NK-92 treated with Interleukin-12 subunit alpha and Interleukin-12 subunit beta, amount 100 ng/mL, for 24 hours (cell line): ENCODE measurements around the gene VAMP4.

ENCODE experiments used
- DNase-seq: peaks from one replicate; lab custom pipeline; 2025; lab: John Stamatoyannopoulos, UW

The VAMP4 gene

GRCh38 chr1:171741872-171742576 lies at the start of gene VAMP4:
Gene VAMP4 (minus strand): TSS chr1:171742065. CDS start chr1:171738414, 3,651 bp downstream.
- DNase-seq = peak; percentile 80

- DNase-seq = no peak
Observed at GRCh38 chr1:171790318-171790717, 48.5 kb upstream of the VAMP4 start.

GRCh38 chr1:171788696-171789095 lies 46.8 kb upstream of the VAMP4 start:
- DNase-seq = no peak

GRCh38 chr1:171787686-171788480 lies 46.0 kb upstream of the VAMP4 start:
- no peak for DNase-seq

- DNase-seq = no peak
Observed at GRCh38 chr1:171786534-171786933, 44.7 kb upstream of the VAMP4 start.

- no peak for DNase-seq
Observed at GRCh38 chr1:171785766-171786165, 43.9 kb upstream of the VAMP4 start.

GRCh38 chr1:171784784-171785183 lies 42.9 kb upstream of the VAMP4 start:
- no peak for DNase-seq

- DNase-seq = no peak
Observed at GRCh38 chr1:171783816-171784530, 42.1 kb upstream of the VAMP4 start.

GRCh38 chr1:171781176-171781875 lies 39.5 kb upstream of the VAMP4 start, which contains the start of gene METTL13:
Gene METTL13 (plus strand): TSS chr1:171781660. CDS start chr1:171781968, 308 bp downstream.
- DNase-seq = peak; percentile 98

- no peak for DNase-seq
Observed at GRCh38 chr1:171780583-171781175, 38.8 kb upstream of the VAMP4 start.

- no peak for DNase-seq
Observed at GRCh38 chr1:171772312-171772711, 30.4 kb upstream of the VAMP4 start.

GRCh38 chr1:171769754-171770153 lies 27.9 kb upstream of the VAMP4 start:
- DNase-seq = no peak

- no peak for DNase-seq
Observed at GRCh38 chr1:171769171-171769570, 27.3 kb upstream of the VAMP4 start.

- no peak for DNase-seq
Observed at GRCh38 chr1:171763764-171764163, 21.9 kb upstream of the VAMP4 start.

GRCh38 chr1:171762143-171762563 lies 20.3 kb upstream of the VAMP4 start:
- DNase-seq = no peak

GRCh38 chr1:171758011-171758410 lies 16.1 kb upstream of the VAMP4 start:
- no peak for DNase-seq

- no peak for DNase-seq
Observed at GRCh38 chr1:171756856-171757255, 15.0 kb upstream of the VAMP4 start.

- no peak for DNase-seq
Observed at GRCh38 chr1:171754971-171755370, 13.1 kb upstream of the VAMP4 start.

- DNase-seq = no peak
Observed at GRCh38 chr1:171754353-171754705, 12.5 kb upstream of the VAMP4 start.

GRCh38 chr1:171753685-171754352 lies 12.0 kb upstream of the VAMP4 start:
- no peak for DNase-seq

GRCh38 chr1:171753182-171753581 lies 11.3 kb upstream of the VAMP4 start:
- DNase-seq = no peak
